B cell (primary cell): Measurements from ENCODE around the gene TRNT1. TPM values are rescaled to one million over a fixed set of nuclear protein-coding genes. Genes with fewer than 3 reads are reported as not detected.

Experiments used
- ATAC-seq: fragments of 200-7000 bp; cut with Tn5 transposase; one replicate; pipeline ENCODE4 v1.10.0; 2021; ENCODE audit warnings: low read depth, mild to moderate bottlenecking, moderate number of reproducible peaks, moderate library complexity
- CTCF ChIA-PET: fragments of 350-600 bp; sonication (Branson Sonifier 250); formaldehyde crosslinking; loops from one replicate; lab custom pipeline; 2021; ENCODE audit warnings: antibody characterized with exemption, inconsistent platforms; lab: Charles Lee
- POLR2A ChIA-PET: fragments of 350-600 bp; sonication (Branson Sonifier 250); formaldehyde crosslinking; loops from one replicate; lab custom pipeline; 2021; ENCODE audit warnings: antibody characterized with exemption; lab: Charles Lee
- DNase-seq: peaks from one replicate; pipeline ENCODE4 v3.0.0; 2013
- H2AFZ ChIP-seq: 2 replicates; pipeline ENCODE4 v1.6.1; 2012; ENCODE audit warnings: mild to moderate bottlenecking, low read depth, low read length; ENCODE audit not compliant: insufficient read depth, poor library complexity, severe bottlenecking
- H3K27ac ChIP-seq, 2 donors: 1 replicate in 1 of 2; 2 replicates in 1 of 2; pipeline ENCODE4 v1.5.1; 2012 to 2013; ENCODE audit warnings: low read length in 2 of 2, mild to moderate bottlenecking in 2 of 2, moderate library complexity in 1 of 2
- H3K27me3 ChIP-seq, 4 experiments: fragments of 200-600 bp in 1 of 4; sonication (generic) in 1 of 4; replicated peaks in 1 of 4; 1 replicate in 2 of 4; 2 replicates in 2 of 4; pipeline versions ENCODE4 v1.6.1 to v1.7.0; 2013 to 2016; ENCODE audit warnings: low read length in 3 of 4, mild to moderate bottlenecking in 2 of 4, mixed read lengths in 1 of 4, moderate library complexity in 1 of 4; ENCODE audit not compliant: insufficient read depth in 4 of 4, control insufficient read depth in 3 of 4; ENCODE audit errors: control extremely low read depth in 1 of 4
- H3K36me3 ChIP-seq, 2 experiments: replicated peaks in 1 of 2; 1 replicate in 1 of 2; 2 replicates in 1 of 2; pipeline versions ENCODE4 v1.6.1 to v1.7.1; 2013; ENCODE audit warnings: low read length in 1 of 2; ENCODE audit not compliant: insufficient read depth in 2 of 2, control insufficient read depth in 1 of 2; ENCODE audit errors: control extremely low read depth in 1 of 2, extremely low read depth in 1 of 2
- H3K4me1 ChIP-seq, 2 donors: fragments of 200-600 bp in 1 of 2; sonication (generic) in 1 of 2; 1 replicate in 1 of 2; 2 replicates in 1 of 2; pipeline versions ENCODE4 v1.5.1 to v1.6.1; 2013 to 2017; ENCODE audit warnings: low read length in 2 of 2; ENCODE audit not compliant: control insufficient read depth in 2 of 2, insufficient read depth in 2 of 2
- H3K4me2 ChIP-seq: replicated peaks from 2 replicates; pipeline ENCODE3; 2012; ENCODE audit warnings: mild to moderate bottlenecking, low read depth, low read length; ENCODE audit not compliant: poor library complexity, severe bottlenecking
- H3K4me3 ChIP-seq, 5 experiments: fragments of 200-600 bp in 1 of 5; sonication (generic) in 1 of 5; 1 replicate in 3 of 5; 2 replicates in 2 of 5; pipeline versions ENCODE4 v1.5.1 to v1.7.0; 2011 to 2016; ENCODE audit warnings: low read length in 4 of 5, mild to moderate bottlenecking in 4 of 5, low read depth in 2 of 5, control low read depth in 1 of 5, moderate library complexity in 1 of 5; ENCODE audit not compliant: insufficient read depth in 1 of 5; ENCODE audit errors: control extremely low read depth in 1 of 5, extremely low read depth in 1 of 5
- H3K79me2 ChIP-seq: fragments of 200-600 bp; sonication (generic); one replicate; pipeline ENCODE4 v1.6.0; 2016; ENCODE audit warnings: low read length; ENCODE audit not compliant: control insufficient read depth, insufficient read depth
- H3K9ac ChIP-seq: fragments of 200-600 bp; sonication (generic); 2 replicates; pipeline ENCODE4 v1.6.1; 2017; ENCODE audit warnings: mild to moderate bottlenecking, low read length, moderate library complexity
- H3K9me3 ChIP-seq, 3 donors: one replicate each; pipeline versions ENCODE4 v1.6.1 to v1.7.1; 2013; ENCODE audit warnings: low read length in 2 of 3; ENCODE audit not compliant: control insufficient read depth in 2 of 3, insufficient read depth in 1 of 3; ENCODE audit errors: control extremely low read depth in 1 of 3
- H4K20me1 ChIP-seq: 2 replicates; pipeline ENCODE4 v1.6.0; 2012; ENCODE audit warnings: mild to moderate bottlenecking, low read length; ENCODE audit not compliant: insufficient read depth, control insufficient read depth, poor library complexity, severe bottlenecking
- H3K27ac Mint-ChIP-seq: one replicate; pipeline ENCODE4 v1.8.0; 2021; ENCODE audit warnings: mixed read lengths
- H3K27me3 Mint-ChIP-seq: one replicate; pipeline ENCODE4 v1.8.0; 2021; ENCODE audit warnings: mixed read lengths
- H3K4me1 Mint-ChIP-seq: one replicate; pipeline ENCODE4 v1.8.0; 2021; ENCODE audit warnings: mixed read lengths
- H3K4me3 Mint-ChIP-seq: one replicate; pipeline ENCODE4 v1.8.0; 2021; ENCODE audit warnings: mixed read lengths
- H3K9me3 Mint-ChIP-seq: one replicate; pipeline ENCODE4 v1.8.0; 2022; ENCODE audit warnings: mixed read lengths; ENCODE audit not compliant: insufficient read depth
- CTCF ChIP-seq: fragments of 200-600 bp; IDR thresholded peaks from one replicate; pipeline ENCODE4 v1.8.0; 2022; ENCODE audit warnings: antibody characterized with exemption, mild to moderate bottlenecking
- EZH2 ChIP-seq: IDR thresholded peaks from 2 replicates; pipeline ENCODE4 v1.6.1; 2012; ENCODE audit warnings: borderline replicate concordance, low read depth, mild to moderate bottlenecking, moderate library complexity, low read length; ENCODE audit not compliant: insufficient read depth, poor library complexity, severe bottlenecking
- WGBS: methylation state at CpG from one replicate; pipeline ENCODE4 v1.1.5; 2013; ENCODE audit warnings: missing lambda C conversion rate; ENCODE audit not compliant: insufficient coverage; 5-methylcytosine and 5-hydroxymethylcytosine counted together
- intact Hi-C: fragments of 100-400 bp; cut with micrococcal nuclease; formaldehyde crosslinking; loops from one replicate; pipeline ENCODE4 v1.10.0; 2022
- polyA plus RNA-seq: library from polyadenylated mRNA; depleted of rRNA; stranded (reverse); fragments of >200 nt; gene quantifications from 2 replicates; pipeline ENCODE4 v1.2.3, GENCODE V29; 2012
- total RNA-seq, 2 donors: library from RNA; stranded (reverse); fragments of 120-200 nt in 1 of 2; gene quantifications; 1 replicate in 1 of 2; 2 replicates in 1 of 2; pipeline versions ENCODE4 v1.2.3 to v1.2.4, GENCODE V29; 2013 to 2022

Gene TRNT1
- total and polyA plus RNA-seq, 2 donors (not counting 1 experiment from before 2014, with no cell fraction given): 4.5 to 40.6 TPM

GRCh38 chr3:3105246-3105645 is 21.5 kb upstream of the TRNT1 start:
- Mint-ChIP-seq H3K4me1 (peaks cover 39% of the 10 kb centered on the region), H3K27ac (no peak overlapping the region), H3K27me3 (no peaks in the 10 kb centered on the region), H3K9me3 (no peaks in the 10 kb centered on the region), H3K4me3 (no peak overlapping the region)
- no peaks in the 10 kb centered on the region for H3K27me3 ChIP-seq
- ATAC-seq (no peak), DNase-seq (no peak)
- no peak overlapping the region for H2AFZ ChIP-seq
- H4K20me1 ChIP-seq: no peaks in the 10 kb centered on the region
- POLR2A ChIA-PET: no interaction called here
- H3K4me3 ChIP-seq: no peak overlapping the region
- H3K36me3 ChIP-seq: no peaks in the 10 kb centered on the region
- no CpG with 5 or more reads among the region's 3 CpGs for WGBS
- no peak overlapping the region for H3K4me2 ChIP-seq
- intact Hi-C loops: no loop called here
- CTCF ChIA-PET: no interaction called here
- peaks cover 21 to 31% of the 10 kb centered on the region in 2 donors for H3K4me1 ChIP-seq
- H3K79me2 ChIP-seq: no peaks in the 10 kb centered on the region
- H3K9me3 ChIP-seq: no peaks in the 10 kb centered on the region
- H3K9ac ChIP-seq: peak overlapping the region; percentile 2
- no peak for TF ChIP-seq CTCF
- TF ChIP-seq EZH2: no peak
- H3K27ac ChIP-seq: no peak overlapping the region

- ChIA-PET POLR2A (no interaction called here), CTCF (no interaction called here)
- Histone ChIP-seq H3K36me3 (no peaks in the 10 kb centered on the region), H3K9me3 (no peaks in the 10 kb centered on the region), H3K27ac (no peak overlapping the region), H2AFZ (no peak overlapping the region), H3K79me2 (no peaks in the 10 kb centered on the region), H3K9ac (peak overlapping the region; percentile 2), H4K20me1 (no peaks in the 10 kb centered on the region), H3K27me3 (no peaks in the 10 kb centered on the region), H3K4me3 (no peak overlapping the region), H3K4me2 (no peak overlapping the region), H3K4me1 (peaks cover 21 to 36% of the 10 kb centered on the region in 2 donors)
- Mint-ChIP-seq H3K9me3 (no peaks in the 10 kb centered on the region), H3K27ac (no peak overlapping the region), H3K27me3 (no peaks in the 10 kb centered on the region), H3K4me1 (peaks cover 44% of the 10 kb centered on the region), H3K4me3 (peak overlapping the region; percentile 40)
- no peak for ATAC-seq
- 86% methylated on average over 1 of the region's 4 CpGs for WGBS
- intact Hi-C loops: no loop called here
- DNase-seq: no peak
- TF ChIP-seq CTCF (no peak), EZH2 (no peak)
These were observed 20.9 kb upstream of the TRNT1 start for GRCh38 chr3:3105815-3106214.
